NCI-H2196 (cell line): ENCODE results near the gene OGFR.

Experiments
- DNase-seq: peaks from one replicate; lab custom pipeline; 2025; ENCODE audit not compliant: unreplicated experiment; lab: John Stamatoyannopoulos, UW

The OGFR gene

GRCh38 chr20:62824476-62825332, 20.1 kb downstream of the OGFR start:
- peak; percentile 64 for DNase-seq

GRCh38 chr20:62825333-62825985, 20.8 kb downstream of the OGFR start:
- no peak for DNase-seq

GRCh38 chr20:62825986-62826645, 21.5 kb downstream of the OGFR start:
- DNase-seq, result no peak

- no peak for DNase-seq
These were observed 22.1 kb downstream of the OGFR start for GRCh38 chr20:62826646-62827310.

GRCh38 chr20:62827311-62828038, 22.8 kb downstream of the OGFR start:
- DNase-seq, result no peak

- no peak for DNase-seq
These were observed 23.4 kb downstream of the OGFR start for GRCh38 chr20:62828051-62828450.

- DNase-seq, result no peak
These were observed 24.0 kb downstream of the OGFR start for GRCh38 chr20:62828511-62829230.

GRCh38 chr20:62829231-62830230, 24.9 kb downstream of the OGFR start:
- DNase-seq, result no peak

GRCh38 chr20:62830251-62830650, 25.6 kb downstream of the OGFR start:
- no peak for DNase-seq

GRCh38 chr20:62830821-62831220, 26.2 kb downstream of the OGFR start:
- DNase-seq, result no peak

GRCh38 chr20:62831361-62831788, 26.7 kb downstream of the OGFR start:
- DNase-seq, result no peak

- DNase-seq, result no peak
These were observed 27.2 kb downstream of the OGFR start for GRCh38 chr20:62831854-62832211.

- DNase-seq, result peak; percentile 84
These were observed 27.7 kb downstream of the OGFR start for GRCh38 chr20:62832212-62832922.

GRCh38 chr20:62832951-62833391, 28.3 kb downstream of the OGFR start:
- peak; percentile 40 for DNase-seq

GRCh38 chr20:62834967-62835730, 30.5 kb downstream of the OGFR start:
- DNase-seq, result no peak

GRCh38 chr20:62835931-62836861, 31.6 kb downstream of the OGFR start:
- no peak for DNase-seq
